Dendritic cell treated with granulocyte-macrophage colony-stimulating factor and Interleukin-4, amounts not matched to agents 40 ng/mL and 50 ng/mL, for 4 days (primary cell): ENCODE data around the gene DSC2.
A peak's percentile ranks its signal among the peaks of the same experiment; 100 is the strongest.
"Not testable (repeated sequence)": the region's sequence is repeated elsewhere in the genome, so short reads cannot be mapped to it uniquely, and the experiment has no call there.

Experiments
- H3K27ac Mint-ChIP-seq: one replicate; pipeline ENCODE4 v1.8.0; 2022; ENCODE audit warnings: mild to moderate bottlenecking, mixed read lengths
- H3K27me3 Mint-ChIP-seq: one replicate; pipeline ENCODE4 v1.8.0; 2022; ENCODE audit warnings: mild to moderate bottlenecking, mixed read lengths
- H3K36me3 Mint-ChIP-seq: one replicate; pipeline ENCODE4 v1.8.0; 2022; ENCODE audit warnings: low read depth, mixed read lengths
- H3K4me1 Mint-ChIP-seq: one replicate; pipeline ENCODE4 v1.8.0; 2022; ENCODE audit warnings: low read depth, mixed read lengths
- H3K4me3 Mint-ChIP-seq: one replicate; pipeline ENCODE4 v1.8.0; 2022; ENCODE audit warnings: mild to moderate bottlenecking, moderate library complexity, mixed read lengths
- H3K9me3 Mint-ChIP-seq: one replicate; pipeline ENCODE4 v1.8.0; 2022; ENCODE audit warnings: mixed read lengths
- intact Hi-C: fragments of 100-400 bp; cut with micrococcal nuclease; formaldehyde crosslinking; loops from one replicate; pipeline ENCODE4 v1.15.0; 2022

Gene DSC2

DNA sequence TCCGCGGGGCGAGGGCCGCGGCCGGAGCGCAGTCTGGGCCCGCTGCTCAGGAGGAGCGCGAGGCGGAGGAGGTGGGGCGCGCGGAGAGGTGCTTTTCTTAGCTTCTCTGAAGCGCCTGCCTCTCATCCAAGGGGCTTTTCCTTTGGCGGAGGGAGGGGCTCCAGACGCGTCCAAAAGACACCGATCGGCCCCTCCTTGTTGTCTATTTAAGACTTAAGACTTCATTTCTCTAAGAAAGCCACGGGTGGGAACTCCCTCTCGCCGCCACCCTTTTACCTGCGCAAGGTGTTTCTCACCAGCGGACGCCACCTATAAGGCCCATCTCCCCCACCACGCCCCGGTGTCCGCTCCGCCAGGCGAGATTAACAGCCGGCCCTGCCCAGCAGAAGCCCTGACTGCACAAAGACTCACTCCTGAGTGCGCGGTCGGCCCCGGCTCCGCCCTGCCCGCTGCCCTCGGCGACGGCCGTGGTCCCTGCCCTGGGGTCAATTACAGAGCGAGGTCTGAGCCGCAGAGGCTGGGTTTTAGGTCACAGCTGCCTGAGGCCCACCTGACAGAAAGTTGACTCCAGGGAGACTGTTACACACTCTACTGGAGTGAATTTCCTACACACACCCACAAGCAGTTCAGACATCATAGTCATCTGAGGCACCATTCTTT, at the start of gene DSC2:
Gene DSC2 (minus strand): TSS at position 397 of the 660 bp plus-strand sequence. CDS start 450 bp downstream, outside the sequence.
- H3K27ac Mint-ChIP-seq = peak within 1 kb of the TSS; percentile 98
- peak within 1 kb of the TSS; percentile 94 for H3K4me3 Mint-ChIP-seq

DNA sequence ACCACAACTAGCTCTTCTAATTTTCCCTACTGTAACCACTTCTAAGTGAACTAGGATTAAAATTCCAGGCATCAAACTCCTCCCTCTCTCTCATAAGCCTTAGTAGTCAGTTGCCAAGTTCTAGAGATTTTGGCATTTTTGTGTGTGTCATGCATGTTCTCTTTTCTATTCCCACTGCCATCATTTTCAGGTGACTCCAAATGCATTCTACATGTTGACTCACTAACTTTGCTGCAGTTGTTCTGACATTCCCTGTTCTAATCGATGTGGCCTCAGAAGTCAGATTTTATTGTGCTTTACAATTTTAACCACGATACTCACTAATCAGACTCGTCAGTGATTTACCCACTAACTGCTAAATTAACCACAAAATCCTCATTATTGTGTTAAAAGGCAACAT, 47.1 kb upstream of the DSC2 start:
- no peak overlapping the region for H3K27ac Mint-ChIP-seq
- H3K4me1 Mint-ChIP-seq = no peaks in the 10 kb centered on the region
- H3K4me3 Mint-ChIP-seq = no peak overlapping the region
- no peaks in the 10 kb centered on the region for H3K36me3 Mint-ChIP-seq
- no peaks in the 10 kb centered on the region for H3K27me3 Mint-ChIP-seq
- intact Hi-C loops = no loop called here
- H3K9me3 Mint-ChIP-seq = no peaks in the 10 kb centered on the region

More for the DNA sequence above, at the start of gene DSC2:
- intact Hi-C loops = no loop called here
- Mint-ChIP-seq H3K27me3 (peaks cover 32% of the 10 kb centered on the region), H3K9me3 (no peaks in the 10 kb centered on the region), H3K36me3 (peaks cover 33% of the 10 kb centered on the region), H3K4me1 (peaks cover 39% of the 10 kb centered on the region)

GRCh38 chr18:31148600-31148999, 46.4 kb upstream of the DSC2 start:
- H3K27ac Mint-ChIP-seq = no peak overlapping the region
- H3K36me3 Mint-ChIP-seq = no peaks in the 10 kb centered on the region
- no peak overlapping the region for H3K4me3 Mint-ChIP-seq
- no peaks in the 10 kb centered on the region for H3K9me3 Mint-ChIP-seq
- intact Hi-C loops = no loop called here
- no peaks in the 10 kb centered on the region for H3K4me1 Mint-ChIP-seq
- no peaks in the 10 kb centered on the region for H3K27me3 Mint-ChIP-seq

GRCh38 chr18:31146809-31147208, 44.6 kb upstream of the DSC2 start:
- Mint-ChIP-seq H3K9me3 (no peaks in the 10 kb centered on the region), H3K27me3 (no peaks in the 10 kb centered on the region), H3K4me1 (no peaks in the 10 kb centered on the region), H3K27ac (no peak overlapping the region), H3K36me3 (no peaks in the 10 kb centered on the region), H3K4me3 (no peak overlapping the region)
- intact Hi-C loops = no loop called here

- Mint-ChIP-seq H3K9me3 (no peaks in the 10 kb centered on the region), H3K36me3 (no peaks in the 10 kb centered on the region), H3K4me1 (no peaks in the 10 kb centered on the region), H3K27ac (no peak overlapping the region), H3K4me3 (no peak overlapping the region), H3K27me3 (no peaks in the 10 kb centered on the region)
- intact Hi-C loops = no loop called here
Measured at GRCh38 chr18:31143025-31143424, 40.8 kb upstream of the DSC2 start.

- intact Hi-C loops = no loop called here
- H3K9me3 Mint-ChIP-seq = no peaks in the 10 kb centered on the region
- no peaks in the 10 kb centered on the region for H3K4me1 Mint-ChIP-seq
- no peak overlapping the region for H3K4me3 Mint-ChIP-seq
- H3K27ac Mint-ChIP-seq = no peak overlapping the region
- no peaks in the 10 kb centered on the region for H3K27me3 Mint-ChIP-seq
- H3K36me3 Mint-ChIP-seq = no peaks in the 10 kb centered on the region
Measured at GRCh38 chr18:31138709-31139108, 36.5 kb upstream of the DSC2 start.

DNA sequence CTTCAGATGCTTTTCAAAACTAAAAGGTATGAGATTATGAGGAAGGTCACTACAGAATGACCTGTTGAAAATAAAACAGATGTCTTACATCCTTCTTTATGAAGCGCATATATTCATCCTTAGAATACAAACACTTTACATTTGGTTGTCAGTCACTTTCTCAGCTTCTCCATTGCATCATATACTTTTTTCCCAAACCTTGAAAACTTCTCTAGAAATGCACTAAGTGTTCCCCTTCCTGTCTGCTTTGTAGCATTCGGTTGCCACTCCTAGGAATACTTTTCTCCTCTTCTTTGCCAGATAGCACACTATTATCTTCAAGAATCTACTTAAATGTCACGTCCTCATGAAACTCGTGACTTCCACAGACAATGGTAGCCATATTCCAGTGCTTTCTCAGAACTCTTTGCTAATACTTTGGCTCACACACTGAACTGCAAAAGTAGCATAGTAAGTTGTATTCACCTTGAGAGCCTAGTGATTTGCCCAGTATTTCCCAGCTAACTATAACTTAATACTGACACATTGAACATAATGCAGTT, 32.8 kb upstream of the DSC2 start:
- Mint-ChIP-seq H3K27ac (no peak overlapping the region), H3K4me1 (no peaks in the 10 kb centered on the region), H3K4me3 (no peak overlapping the region), H3K27me3 (peaks cover 3% of the 10 kb centered on the region), H3K9me3 (no peaks in the 10 kb centered on the region), H3K36me3 (no peaks in the 10 kb centered on the region)
- intact Hi-C loops = no loop called here

- Mint-ChIP-seq H3K4me1 (no peaks in the 10 kb centered on the region), H3K27me3 (peaks cover 3% of the 10 kb centered on the region), H3K4me3 (no peak overlapping the region), H3K27ac (no peak overlapping the region), H3K9me3 (no peaks in the 10 kb centered on the region), H3K36me3 (no peaks in the 10 kb centered on the region)
- intact Hi-C loops = no loop called here
Measured at GRCh38 chr18:31129398-31130115, 27.3 kb upstream of the DSC2 start.

DNA sequence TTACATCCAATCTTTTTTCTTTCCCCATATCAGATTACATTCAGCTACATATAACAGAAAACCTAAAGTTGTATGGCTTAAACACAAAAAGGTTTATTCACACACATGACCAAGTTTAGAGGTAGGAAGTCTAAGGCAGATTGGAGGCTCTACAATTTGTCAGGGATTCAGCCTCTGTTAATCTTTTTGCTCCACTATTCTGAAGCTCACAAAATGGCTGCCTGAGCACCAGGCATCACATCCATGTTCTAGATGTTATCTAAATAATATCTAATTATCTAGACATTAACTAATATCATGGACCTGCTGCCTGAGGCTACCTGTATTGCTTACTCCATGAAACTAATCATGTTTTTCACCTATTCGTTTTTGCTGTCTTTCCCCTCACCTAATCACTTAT, 23.7 kb upstream of the DSC2 start:
- H3K36me3 Mint-ChIP-seq = no peaks in the 10 kb centered on the region
- H3K4me1 Mint-ChIP-seq = peaks cover under 1% of the 10 kb centered on the region
- H3K27me3 Mint-ChIP-seq = no peaks in the 10 kb centered on the region
- intact Hi-C loops = no loop called here
- H3K27ac Mint-ChIP-seq = no peak overlapping the region
- no peak overlapping the region for H3K4me3 Mint-ChIP-seq
- no peaks in the 10 kb centered on the region for H3K9me3 Mint-ChIP-seq

DNA sequence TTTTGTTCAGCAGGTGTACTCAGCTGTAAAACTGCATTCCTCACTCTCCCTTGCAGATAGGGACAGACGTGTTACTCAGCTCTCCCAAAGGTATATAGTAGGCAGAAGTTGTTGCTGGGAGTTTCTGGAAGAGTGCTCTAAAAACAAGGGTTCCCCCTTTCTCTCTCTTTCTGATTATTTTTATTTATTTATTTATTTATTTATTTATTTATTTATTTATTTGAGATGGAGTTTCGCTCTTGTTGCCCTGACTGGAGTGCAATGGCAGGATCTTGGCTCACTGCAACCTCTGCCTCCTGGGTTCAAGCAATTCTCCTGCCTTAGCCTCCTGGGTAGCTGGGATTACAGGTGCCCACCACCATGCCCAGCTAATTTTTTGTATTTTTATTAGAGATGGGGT, 20.9 kb upstream of the DSC2 start:
- H3K27ac Mint-ChIP-seq, H3K36me3 Mint-ChIP-seq, intact Hi-C loops, H3K4me3 Mint-ChIP-seq, H3K9me3 Mint-ChIP-seq, H3K4me1 Mint-ChIP-seq, H3K27me3 Mint-ChIP-seq: not testable (repeated sequence)

GRCh38 chr18:31120594-31120993, 18.4 kb upstream of the DSC2 start:
- Mint-ChIP-seq H3K9me3 (no peaks in the 10 kb centered on the region), H3K4me1 (peaks cover 5% of the 10 kb centered on the region), H3K4me3 (no peak overlapping the region), H3K27me3 (peaks cover 5% of the 10 kb centered on the region), H3K36me3 (no peaks in the 10 kb centered on the region), H3K27ac (no peak overlapping the region)
- intact Hi-C loops = no loop called here

DNA sequence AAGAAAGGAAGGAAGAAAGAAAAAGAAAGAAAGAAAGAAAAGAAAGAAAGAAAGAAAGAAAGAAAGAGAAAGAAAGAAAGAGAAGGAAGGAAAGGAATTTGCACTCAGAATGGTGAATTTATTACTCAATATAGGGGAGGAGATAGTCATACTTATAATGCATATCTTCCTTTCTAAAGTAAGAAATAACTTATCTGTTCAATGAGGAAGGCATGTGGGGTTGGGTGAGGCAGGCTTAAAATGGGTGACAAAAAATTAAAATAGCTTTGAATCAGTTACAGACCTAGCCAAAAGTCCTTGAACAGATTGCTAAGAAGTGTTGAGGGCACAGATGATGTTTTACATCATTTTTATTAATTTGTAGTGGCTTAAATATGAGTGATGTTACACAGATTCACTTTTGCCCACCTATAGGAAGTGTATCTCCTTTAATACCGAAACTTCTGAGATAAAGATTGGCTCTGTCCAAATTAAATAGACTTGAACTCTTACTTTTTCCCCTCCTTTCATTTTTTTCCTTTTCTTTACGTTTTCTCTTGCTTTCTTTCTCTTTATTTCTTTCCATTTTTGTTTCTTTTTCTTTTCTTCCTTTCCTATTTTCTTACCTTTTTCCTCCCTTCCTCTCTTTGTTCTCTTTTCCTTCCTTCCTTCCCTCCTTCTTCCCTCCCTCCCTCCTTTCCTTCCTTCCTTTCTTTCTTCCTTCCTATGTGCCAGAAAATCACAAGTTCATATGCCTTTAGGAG, 14.8 kb upstream of the DSC2 start:
- intact Hi-C loops = no loop called here
- Mint-ChIP-seq H3K9me3 (no peaks in the 10 kb centered on the region), H3K4me1 (peaks cover 5% of the 10 kb centered on the region), H3K27me3 (peaks cover 5% of the 10 kb centered on the region), H3K27ac (no peak overlapping the region), H3K36me3 (no peaks in the 10 kb centered on the region), H3K4me3 (no peak overlapping the region)

- Mint-ChIP-seq H3K9me3 (no peaks in the 10 kb centered on the region), H3K36me3 (no peaks in the 10 kb centered on the region), H3K4me3 (no peak overlapping the region), H3K27ac (no peak overlapping the region), H3K27me3 (peaks cover 12% of the 10 kb centered on the region), H3K4me1 (no peaks in the 10 kb centered on the region)
- intact Hi-C loops = no loop called here
Measured at GRCh38 chr18:31112804-31113203, 10.6 kb upstream of the DSC2 start.

DNA sequence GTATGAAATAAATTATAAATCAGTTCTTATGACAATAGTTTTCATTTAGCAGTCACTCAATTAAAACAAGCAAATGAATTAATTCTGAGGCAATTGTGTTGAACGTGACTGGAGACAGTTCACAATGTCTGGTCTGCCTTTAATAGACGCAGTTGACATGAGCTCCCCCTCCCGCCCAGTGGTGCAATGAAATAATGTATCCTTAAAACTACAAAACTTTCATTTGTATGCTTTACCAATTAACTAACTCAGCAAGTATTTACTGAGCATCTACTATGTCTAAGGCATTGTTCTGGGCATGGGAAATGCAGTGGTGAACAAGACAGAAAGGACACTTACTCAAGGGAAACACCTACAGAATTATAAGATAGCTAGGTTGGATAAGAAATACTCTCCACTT, 3.5 kb upstream of the DSC2 start:
- Mint-ChIP-seq H3K36me3 (peaks cover 22% of the 10 kb centered on the region), H3K27ac (no peak overlapping the region), H3K9me3 (no peaks in the 10 kb centered on the region), H3K27me3 (peaks cover 34% of the 10 kb centered on the region), H3K4me3 (no peak overlapping the region), H3K4me1 (peaks cover 16% of the 10 kb centered on the region)
- intact Hi-C loops = no loop called here
